ENCODE measurements around the gene LSAMP. TPM values are rescaled to one million over a fixed set of nuclear protein-coding genes. Genes with fewer than 3 reads are reported as not detected.

LSAMP gene
- polyA plus RNA-seq, 1 experiment, result 2.7 TPM

- POLR2A ChIA-PET, result no interaction called here
- no peaks in the 10 kb centered on the region for H3K36me3 ChIP-seq (ENCODE audit: control insufficient read depth, insufficient read depth, low read length)
- TF ChIP-seq, protein P1, sequence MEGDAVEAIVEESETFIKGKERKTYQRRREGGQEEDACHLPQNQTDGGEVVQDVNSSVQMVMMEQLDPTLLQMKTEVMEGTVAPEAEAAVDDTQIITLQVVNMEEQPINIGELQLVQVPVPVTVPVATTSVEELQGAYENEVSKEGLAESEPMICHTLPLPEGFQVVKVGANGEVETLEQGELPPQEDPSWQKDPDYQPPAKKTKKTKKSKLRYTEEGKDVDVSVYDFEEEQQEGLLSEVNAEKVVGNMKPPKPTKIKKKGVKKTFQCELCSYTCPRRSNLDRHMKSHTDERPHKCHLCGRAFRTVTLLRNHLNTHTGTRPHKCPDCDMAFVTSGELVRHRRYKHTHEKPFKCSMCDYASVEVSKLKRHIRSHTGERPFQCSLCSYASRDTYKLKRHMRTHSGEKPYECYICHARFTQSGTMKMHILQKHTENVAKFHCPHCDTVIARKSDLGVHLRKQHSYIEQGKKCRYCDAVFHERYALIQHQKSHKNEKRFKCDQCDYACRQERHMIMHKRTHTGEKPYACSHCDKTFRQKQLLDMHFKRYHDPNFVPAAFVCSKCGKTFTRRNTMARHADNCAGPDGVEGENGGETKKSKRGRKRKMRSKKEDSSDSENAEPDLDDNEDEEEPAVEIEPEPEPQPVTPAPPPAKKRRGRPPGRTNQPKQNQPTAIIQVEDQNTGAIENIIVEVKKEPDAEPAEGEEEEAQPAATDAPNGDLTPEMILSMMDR (IDR thresholded peaks at IDR 0.05; ENCODE audit: insufficient read depth, low read depth, low read length), result no peak
- H3K27me3 ChIP-seq (ENCODE audit: control insufficient read depth, insufficient read depth, low read length), result no peaks in the 10 kb centered on the region
- H3K4me3 ChIP-seq (ENCODE audit: low read depth, low read length), result no peak overlapping the region
- CTCF ChIA-PET, result no interaction called here
- no peak for DNase-seq (ENCODE audit: low read depth)
Measured at GRCh38 chr3:116432795-116433194, 12.5 kb downstream of the LSAMP start.

DNA sequence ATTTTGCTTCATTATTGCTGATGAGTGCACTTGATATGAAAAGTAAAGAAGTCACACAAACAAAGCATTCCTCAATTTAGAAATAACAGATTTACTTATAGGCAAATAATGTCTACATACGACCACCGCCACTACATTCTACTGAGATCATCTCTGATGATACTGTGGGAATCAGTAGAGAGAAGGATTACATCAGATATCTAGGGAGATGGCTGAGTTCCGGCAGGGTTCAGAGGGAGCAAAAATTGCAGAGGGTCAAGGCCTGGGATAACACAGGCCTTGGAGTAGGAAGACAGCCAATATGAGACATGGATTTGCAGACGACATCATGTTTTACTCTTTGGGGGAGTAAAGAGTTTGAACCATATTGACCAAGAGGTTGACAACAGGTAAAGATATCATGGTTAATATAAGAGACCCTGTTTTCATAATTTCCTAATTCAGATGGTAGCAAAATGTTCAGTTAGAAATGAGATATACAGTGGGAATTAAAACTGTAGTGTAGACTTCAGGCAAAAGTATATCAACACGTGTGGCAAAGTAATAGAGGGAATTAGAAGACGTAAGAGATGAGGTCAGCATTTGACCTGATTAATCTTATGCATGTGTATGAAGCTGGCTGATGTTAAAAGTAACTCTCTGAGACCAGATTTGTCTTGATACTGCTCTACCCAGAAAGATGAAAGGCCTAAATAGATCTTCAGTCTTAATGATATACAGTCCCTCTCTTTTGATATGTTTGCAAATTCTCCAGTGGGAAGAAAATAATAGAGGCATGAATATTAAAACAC, 15.6 kb downstream of the LSAMP start:
- ChIA-PET CTCF (no interaction called here), POLR2A (no interaction called here)
- Histone ChIP-seq H3K36me3 (ENCODE audit: control insufficient read depth, insufficient read depth, low read length) (no peaks in the 10 kb centered on the region), H3K4me3 (ENCODE audit: low read depth, low read length) (no peak overlapping the region), H3K27me3 (ENCODE audit: control insufficient read depth, insufficient read depth, low read length) (no peaks in the 10 kb centered on the region)
- TF ChIP-seq, protein P1 (IDR thresholded peaks at IDR 0.05; ENCODE audit: insufficient read depth, low read depth, low read length), result no peak
- no peak for DNase-seq (ENCODE audit: low read depth)

GRCh38 chr3:116426036-116426435, 19.3 kb downstream of the LSAMP start:
- Histone ChIP-seq H3K36me3 (ENCODE audit: control insufficient read depth, insufficient read depth, low read length) (no peaks in the 10 kb centered on the region), H3K4me3 (ENCODE audit: low read depth, low read length) (no peak overlapping the region), H3K27me3 (ENCODE audit: control insufficient read depth, insufficient read depth, low read length) (no peaks in the 10 kb centered on the region)
- CTCF ChIA-PET, result no interaction called here
- no peak for DNase-seq (ENCODE audit: low read depth)
- POLR2A ChIA-PET, result no interaction called here
- TF ChIP-seq, protein P1 (IDR thresholded peaks at IDR 0.05; ENCODE audit: insufficient read depth, low read depth, low read length), result no peak

GRCh38 chr3:116425126-116425525, 20.2 kb downstream of the LSAMP start:
- ChIA-PET CTCF (no interaction called here), POLR2A (no interaction called here)
- Histone ChIP-seq H3K36me3 (ENCODE audit: control insufficient read depth, insufficient read depth, low read length) (no peaks in the 10 kb centered on the region), H3K4me3 (ENCODE audit: low read depth, low read length) (no peak overlapping the region), H3K27me3 (ENCODE audit: control insufficient read depth, insufficient read depth, low read length) (no peaks in the 10 kb centered on the region)
- no peak for DNase-seq (ENCODE audit: low read depth)
- TF ChIP-seq, protein P1 (IDR thresholded peaks at IDR 0.05; ENCODE audit: insufficient read depth, low read depth, low read length), result no peak

- POLR2A ChIA-PET, result no interaction called here
- H3K36me3 ChIP-seq (ENCODE audit: control insufficient read depth, insufficient read depth, low read length), result no peaks in the 10 kb centered on the region
Measured at GRCh38 chr3:116423945-116424344, 21.3 kb downstream of the LSAMP start.

More at GRCh38 chr3:116423945-116424344, 21.3 kb downstream of the LSAMP start:
- CTCF ChIA-PET, result no interaction called here
- no peak overlapping the region for H3K4me3 ChIP-seq (ENCODE audit: low read depth, low read length)
- no peaks in the 10 kb centered on the region for H3K27me3 ChIP-seq (ENCODE audit: control insufficient read depth, insufficient read depth, low read length)
- TF ChIP-seq, protein P1 (IDR thresholded peaks at IDR 0.05; ENCODE audit: insufficient read depth, low read depth, low read length), result no peak
- DNase-seq (ENCODE audit: low read depth), result no peak
